Testis (tissue), 2 donors: ENCODE data around the gene KDM5B.

Source experiments
- POLR2A ChIP-seq: fragments of 450-650 bp; IDR thresholded peaks from one replicate; pipeline ENCODE4 v1.6.1; 2017; ENCODE audit warnings: antibody characterized with exemption, mild to moderate bottlenecking, moderate library complexity
- TF ChIP-seq, protein P1 (sequence below), 3 experiments: fragments of 450-650 bp in 2 of 3; fragments of 200-600 bp in 1 of 3; sonication (generic) in 1 of 3; IDR thresholded peaks; one replicate each; pipeline ENCODE4 v1.5.1; 2016 to 2019; ENCODE audit warnings: antibody characterized with exemption in 3 of 3, mild to moderate bottlenecking in 2 of 3, moderate library complexity in 1 of 3

DNA sequence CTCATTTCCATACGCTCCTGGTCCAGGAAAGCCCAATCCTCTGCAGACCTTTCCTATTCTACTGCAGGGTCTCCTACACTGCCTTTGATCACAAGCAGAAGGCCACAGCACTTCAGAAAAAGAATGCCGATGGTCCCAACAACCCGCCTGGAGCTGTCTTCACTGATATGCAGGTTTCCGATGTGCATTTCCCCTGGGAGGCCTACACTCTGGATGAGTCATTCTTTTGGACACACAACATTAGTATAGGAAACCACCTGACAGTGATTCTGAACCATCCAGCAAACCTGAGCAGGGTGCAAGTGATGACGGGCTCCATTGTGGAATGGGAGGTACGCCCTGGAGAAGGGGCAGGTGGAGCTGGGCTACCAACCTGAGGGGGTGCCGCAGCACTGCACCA, 17.5 kb upstream of the KDM5B start:
- TF ChIP-seq, protein P1, sequence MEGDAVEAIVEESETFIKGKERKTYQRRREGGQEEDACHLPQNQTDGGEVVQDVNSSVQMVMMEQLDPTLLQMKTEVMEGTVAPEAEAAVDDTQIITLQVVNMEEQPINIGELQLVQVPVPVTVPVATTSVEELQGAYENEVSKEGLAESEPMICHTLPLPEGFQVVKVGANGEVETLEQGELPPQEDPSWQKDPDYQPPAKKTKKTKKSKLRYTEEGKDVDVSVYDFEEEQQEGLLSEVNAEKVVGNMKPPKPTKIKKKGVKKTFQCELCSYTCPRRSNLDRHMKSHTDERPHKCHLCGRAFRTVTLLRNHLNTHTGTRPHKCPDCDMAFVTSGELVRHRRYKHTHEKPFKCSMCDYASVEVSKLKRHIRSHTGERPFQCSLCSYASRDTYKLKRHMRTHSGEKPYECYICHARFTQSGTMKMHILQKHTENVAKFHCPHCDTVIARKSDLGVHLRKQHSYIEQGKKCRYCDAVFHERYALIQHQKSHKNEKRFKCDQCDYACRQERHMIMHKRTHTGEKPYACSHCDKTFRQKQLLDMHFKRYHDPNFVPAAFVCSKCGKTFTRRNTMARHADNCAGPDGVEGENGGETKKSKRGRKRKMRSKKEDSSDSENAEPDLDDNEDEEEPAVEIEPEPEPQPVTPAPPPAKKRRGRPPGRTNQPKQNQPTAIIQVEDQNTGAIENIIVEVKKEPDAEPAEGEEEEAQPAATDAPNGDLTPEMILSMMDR (IDR thresholded peaks at IDR 0.05) = no peak
- no peak for TF ChIP-seq POLR2A
